ENCODE measurements around the gene MARK2.

MARK2 gene

GRCh38 chr11:63882555-63883242 lies 43.8 kb downstream of the MARK2 start:
- DNase-seq (ENCODE audit: low read depth in 2 of 2), result no peak

DNA sequence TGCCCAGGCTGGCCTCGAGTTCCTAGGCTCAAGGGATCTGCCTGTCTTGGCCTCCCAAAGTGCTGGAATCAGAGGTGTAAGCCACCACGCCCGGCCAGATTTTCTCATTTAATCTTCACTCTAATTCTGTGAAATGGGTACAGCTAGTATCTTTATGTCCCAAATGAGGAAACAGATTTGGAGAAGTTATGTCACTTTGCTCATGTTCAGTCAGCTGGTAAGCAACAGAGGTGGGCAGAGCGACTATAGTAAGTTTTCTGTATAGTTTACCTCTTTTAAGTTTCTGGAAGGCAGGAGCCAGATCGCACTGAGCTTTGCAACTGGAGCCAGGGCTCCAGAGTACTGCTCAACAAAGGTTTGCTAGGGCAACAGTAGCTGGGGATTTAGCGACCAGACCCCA lies 44.9 kb downstream of the MARK2 start:
- DNase-seq (ENCODE audit: low read depth in 2 of 2), result no peak

DNA sequence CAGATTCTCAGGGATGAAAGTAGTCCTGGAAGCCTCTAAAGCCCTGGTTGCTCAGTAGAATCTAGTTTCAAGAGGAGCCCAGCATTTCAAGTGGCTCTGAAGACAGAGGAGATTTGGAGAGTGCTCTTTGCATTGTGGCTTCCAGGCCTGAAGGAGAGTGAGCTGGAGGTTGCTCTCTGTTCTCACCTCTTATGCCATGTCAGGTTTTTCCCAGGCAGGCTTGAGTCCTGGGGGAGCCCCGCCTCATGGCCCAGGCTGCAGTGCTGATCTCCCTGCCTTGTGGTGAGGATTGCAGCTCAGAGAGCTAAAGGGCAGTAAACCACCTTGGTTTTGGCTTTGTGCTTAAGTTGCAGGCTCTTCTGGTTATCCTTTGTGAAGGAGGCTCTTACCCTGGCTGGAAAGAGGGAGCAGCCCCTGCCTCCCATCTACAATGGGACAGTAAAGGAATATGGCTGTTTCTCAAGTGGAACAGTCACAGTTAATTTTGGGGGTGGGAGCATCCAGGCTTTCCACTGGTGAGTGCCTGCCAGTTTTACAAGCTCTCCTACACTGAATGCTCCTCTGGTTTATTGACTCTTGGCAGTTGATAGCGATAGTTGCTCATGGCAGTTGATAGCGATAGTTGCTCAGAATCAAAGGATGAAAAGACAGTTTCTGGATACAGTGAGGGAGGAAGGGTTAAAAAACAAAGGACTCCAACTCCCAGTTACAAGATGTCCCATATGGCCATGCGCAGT lies 45.5 kb downstream of the MARK2 start:
- DNase-seq (ENCODE audit: low read depth in 2 of 2), result no peak

GRCh38 chr11:63887386-63887999 lies 48.6 kb downstream of the MARK2 start:
- DNase-seq (ENCODE audit: low read depth in 2 of 2), result no peak

DNA sequence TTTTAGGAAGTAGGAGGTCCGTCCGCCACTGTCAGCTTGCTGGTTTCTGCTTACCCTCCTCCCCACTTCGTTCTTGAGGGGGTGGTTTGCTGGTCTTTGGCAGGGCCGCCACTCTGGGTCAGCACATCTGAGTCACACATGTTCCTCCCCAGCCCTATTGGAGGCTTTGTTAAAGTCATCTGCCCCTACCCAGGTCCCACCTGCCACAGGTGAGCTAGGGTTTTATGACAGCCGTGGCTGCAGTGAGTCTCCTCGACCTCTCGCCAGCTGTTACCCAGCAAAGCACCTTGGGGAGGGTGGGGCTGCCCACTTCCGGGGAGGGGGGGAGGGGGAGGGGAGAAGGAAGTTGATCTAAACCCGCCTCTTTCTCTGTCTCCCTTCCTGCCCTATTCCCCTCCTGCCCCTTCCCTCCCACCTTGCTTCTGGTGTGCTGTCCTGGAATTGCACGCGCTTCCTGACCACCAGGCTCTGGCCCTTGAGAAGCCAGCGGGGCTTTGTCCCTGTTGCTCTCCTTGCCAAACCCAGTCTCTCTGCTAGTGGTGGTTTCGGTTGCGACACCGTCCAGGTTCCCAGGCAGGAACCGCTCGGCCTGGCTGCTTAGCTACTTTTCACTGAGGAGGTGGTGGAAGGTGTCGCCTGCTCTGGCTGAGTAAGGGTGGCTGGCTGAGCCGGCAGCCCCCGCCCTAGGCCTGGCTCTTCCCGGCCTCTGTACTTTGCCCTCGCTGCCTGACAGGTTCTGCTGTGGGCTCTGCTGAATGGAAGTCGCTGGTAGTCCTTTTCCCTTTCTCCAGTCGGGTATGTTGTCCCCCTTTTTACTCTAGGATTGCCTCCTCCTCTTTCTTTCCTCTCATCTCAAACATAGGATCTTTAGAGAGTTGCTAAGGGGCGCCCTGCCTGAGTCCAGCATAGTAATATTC lies 49.5 kb downstream of the MARK2 start:
- peak; percentile 46 to 60 for DNase-seq (ENCODE audit: low read depth in 2 of 2)

DNA sequence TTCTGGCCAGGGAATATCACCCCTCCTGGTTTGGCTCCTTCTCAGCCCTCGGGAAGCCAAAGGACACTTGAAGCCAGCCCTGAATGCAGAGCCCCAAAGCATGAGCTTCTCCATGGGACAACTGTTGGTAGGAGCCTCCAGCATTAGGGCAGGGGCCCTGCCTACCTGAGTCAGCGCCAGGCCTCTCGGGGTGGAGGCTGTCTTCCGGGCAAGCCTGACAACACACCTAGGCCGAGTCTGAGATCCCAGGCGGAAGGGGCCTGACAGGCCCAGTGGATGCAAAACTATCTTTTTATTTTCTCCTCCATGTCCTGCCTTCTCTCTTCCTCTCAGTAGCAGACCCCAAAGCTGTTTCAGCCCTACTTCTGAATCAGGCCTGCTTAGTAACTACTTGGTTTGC lies 50.4 kb downstream of the MARK2 start:
- no peak for DNase-seq (ENCODE audit: low read depth in 2 of 2)

DNA sequence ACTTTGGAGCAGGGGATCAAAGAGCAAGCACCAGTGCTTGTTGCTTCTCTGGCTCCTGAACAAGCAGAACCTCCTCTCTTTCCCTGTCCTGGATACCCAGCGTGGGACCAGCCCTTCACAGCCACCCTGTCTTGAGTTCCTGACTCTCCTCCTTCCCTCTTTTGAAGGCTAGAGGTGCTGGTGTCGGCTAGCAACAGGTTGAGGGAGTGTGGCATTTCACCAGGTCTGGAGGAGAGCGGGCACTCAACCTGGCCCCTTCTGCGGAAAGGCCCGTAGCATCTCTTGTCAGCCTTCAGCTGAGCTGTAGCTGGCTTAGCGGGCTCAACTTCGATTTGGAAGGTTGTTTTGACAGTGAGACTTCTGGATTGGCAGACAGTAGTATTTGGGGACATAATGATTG lies 51.5 kb downstream of the MARK2 start:
- DNase-seq (ENCODE audit: low read depth in 2 of 2), result no peak

DNA sequence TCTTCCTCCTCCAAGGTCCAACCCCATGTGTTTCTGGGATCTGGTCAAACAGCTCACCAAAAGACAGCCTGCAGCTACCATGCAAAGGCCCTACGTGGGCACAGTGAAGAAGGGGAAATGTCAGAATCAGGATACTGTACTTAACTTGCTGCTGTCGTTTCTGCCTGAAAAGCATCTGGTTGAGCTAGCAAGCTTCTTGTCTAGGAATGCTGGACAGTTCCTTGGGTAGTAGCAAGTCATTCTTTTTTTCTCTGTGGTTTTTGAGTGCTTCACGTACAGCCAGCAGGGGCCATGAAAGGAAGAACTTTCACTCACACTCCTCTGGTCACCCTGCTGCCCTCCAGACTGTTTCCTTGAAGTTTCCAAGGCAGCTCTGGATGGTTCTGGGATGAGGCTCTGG lies 53.3 kb downstream of the MARK2 start:
- DNase-seq (ENCODE audit: low read depth in 2 of 2), result no peak

- no peak for DNase-seq (ENCODE audit: low read depth in 2 of 2)
These were observed 54.4 kb downstream of the MARK2 start for GRCh38 chr11:63893355-63893754.

DNA sequence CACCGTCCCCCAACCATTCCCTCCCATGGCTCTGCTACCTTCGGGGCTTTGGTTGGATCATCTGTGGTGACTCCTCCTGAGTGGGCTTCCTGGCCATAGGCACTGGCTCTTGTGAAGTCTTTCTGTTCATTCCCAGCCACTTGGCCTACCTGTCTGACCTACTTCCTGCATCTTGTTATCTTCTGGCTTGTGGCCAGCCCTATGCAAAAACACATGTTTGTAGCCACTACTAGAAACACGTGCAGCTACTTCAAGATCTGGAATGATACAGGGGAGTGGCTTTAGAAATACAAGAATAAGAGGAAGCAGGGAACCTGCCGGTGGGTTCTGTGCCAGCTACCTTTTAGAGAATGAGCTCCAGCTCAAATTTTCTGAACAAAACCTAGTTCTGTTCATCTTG lies 57.2 kb downstream of the MARK2 start:
- no peak for DNase-seq (ENCODE audit: low read depth in 2 of 2)

DNA sequence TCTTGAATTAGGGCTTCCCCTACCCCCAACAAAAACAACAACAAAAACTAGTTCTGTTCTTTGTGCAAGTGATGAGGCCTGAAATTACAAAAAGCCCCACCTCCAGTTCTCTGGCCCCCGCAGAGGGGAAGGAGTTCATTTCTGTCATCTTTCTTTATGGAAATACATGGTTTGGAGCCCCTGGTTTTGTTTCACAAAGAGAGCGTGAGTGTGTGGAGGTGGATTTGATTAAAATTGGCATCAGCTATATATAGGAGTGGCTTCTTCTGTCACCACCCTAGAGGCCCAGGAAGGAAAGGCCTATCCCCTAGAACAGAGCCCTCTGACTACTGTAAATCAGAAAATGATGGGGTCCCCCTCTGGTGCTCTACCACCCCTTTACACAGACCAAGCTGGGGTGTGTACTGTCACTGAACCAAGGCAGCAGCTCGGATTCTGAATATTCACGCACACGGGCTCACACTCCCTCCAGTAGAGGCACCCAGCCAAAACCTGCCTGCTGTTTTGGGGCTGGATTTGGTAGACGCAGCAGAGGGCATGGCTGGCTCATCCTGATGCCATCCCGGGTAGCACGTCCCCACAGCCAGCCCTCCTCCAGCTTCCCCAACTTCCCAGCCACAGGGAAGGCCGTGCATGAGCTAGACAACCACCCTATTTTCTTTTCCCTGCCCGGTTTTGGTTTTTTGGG lies 58.7 kb downstream of the MARK2 start:
- no peak for DNase-seq (ENCODE audit: low read depth in 2 of 2)

DNA sequence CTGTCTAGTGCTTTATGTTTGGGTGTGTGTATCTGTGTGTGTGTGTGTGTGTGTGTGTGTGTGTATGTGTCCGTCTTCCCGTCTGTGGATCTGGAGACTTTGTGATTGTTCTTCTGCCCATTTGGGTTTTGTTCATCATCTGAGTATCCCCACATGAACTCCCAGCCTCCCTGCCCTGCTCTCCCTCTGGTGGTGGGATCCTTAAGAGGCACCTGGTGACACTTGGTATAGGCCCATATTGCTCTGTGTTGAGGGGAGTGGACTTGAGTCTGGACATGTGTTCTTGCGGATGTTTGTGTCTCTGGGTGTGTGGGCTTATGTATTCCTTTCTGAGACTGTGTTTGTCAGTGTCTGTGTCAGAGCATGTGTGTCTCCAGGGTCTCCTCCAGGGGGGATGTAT lies 62.8 kb downstream of the MARK2 start:
- DNase-seq (ENCODE audit: low read depth in 2 of 2), result no peak

GRCh38 chr11:63903884-63904283 lies 65.0 kb downstream of the MARK2 start:
- no peak for DNase-seq (ENCODE audit: low read depth in 2 of 2)

GRCh38 chr11:63904743-63905142 lies 65.8 kb downstream of the MARK2 start:
- DNase-seq (ENCODE audit: low read depth in 2 of 2), result no peak

DNA sequence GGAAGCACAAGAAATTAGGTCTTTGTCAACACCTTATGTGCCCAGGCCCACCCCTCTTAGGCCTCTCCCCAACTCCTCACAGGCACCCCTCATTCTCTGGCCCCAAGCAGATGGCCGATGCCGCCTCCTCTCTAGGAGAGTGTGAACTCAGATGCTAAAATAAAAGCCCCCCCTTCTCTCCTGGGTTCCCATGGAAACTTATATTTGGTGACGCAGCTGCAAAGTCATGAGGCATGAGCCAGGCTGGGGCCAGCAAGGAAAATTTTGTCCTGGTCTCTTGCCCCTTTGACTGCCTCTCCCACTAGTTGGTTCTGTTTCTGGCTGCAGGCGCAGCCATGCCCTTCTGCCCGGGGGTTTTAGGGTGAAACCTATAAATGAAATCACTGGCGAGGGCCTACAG lies 66.3 kb downstream of the MARK2 start:
- no peak for DNase-seq (ENCODE audit: low read depth in 2 of 2)

GRCh38 chr11:63906087-63906486 lies 67.2 kb downstream of the MARK2 start:
- DNase-seq (ENCODE audit: low read depth in 2 of 2), result no peak

- peak in 1 of 2 donors; percentile 29 for DNase-seq (ENCODE audit: low read depth in 2 of 2)
These were observed 67.7 kb downstream of the MARK2 start for GRCh38 chr11:63906585-63906984.

DNA sequence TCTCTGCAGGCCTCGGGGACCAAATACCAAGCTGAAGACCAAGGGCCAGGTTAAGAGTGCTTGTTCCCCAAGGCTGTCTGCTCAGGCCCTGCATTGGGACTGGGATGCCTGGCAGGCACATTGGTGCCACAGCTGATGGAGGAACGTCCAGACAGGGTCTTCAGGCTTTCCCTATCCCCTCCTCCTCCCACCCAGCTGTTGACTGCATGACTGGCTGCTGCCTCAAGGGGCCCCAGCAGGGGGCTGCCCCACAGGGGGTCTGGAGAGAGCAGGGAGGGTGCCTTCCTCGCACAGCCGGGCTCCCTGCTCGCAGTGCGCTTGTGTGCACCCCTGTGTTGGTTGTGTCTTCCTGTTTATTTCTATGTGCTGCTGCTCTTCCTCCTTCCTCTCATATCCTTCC lies 68.2 kb downstream of the MARK2 start:
- no peak for DNase-seq (ENCODE audit: low read depth in 2 of 2)

GRCh38 chr11:63907808-63908530 lies 69.1 kb downstream of the MARK2 start:
- DNase-seq (ENCODE audit: low read depth in 2 of 2), result no peak

DNA sequence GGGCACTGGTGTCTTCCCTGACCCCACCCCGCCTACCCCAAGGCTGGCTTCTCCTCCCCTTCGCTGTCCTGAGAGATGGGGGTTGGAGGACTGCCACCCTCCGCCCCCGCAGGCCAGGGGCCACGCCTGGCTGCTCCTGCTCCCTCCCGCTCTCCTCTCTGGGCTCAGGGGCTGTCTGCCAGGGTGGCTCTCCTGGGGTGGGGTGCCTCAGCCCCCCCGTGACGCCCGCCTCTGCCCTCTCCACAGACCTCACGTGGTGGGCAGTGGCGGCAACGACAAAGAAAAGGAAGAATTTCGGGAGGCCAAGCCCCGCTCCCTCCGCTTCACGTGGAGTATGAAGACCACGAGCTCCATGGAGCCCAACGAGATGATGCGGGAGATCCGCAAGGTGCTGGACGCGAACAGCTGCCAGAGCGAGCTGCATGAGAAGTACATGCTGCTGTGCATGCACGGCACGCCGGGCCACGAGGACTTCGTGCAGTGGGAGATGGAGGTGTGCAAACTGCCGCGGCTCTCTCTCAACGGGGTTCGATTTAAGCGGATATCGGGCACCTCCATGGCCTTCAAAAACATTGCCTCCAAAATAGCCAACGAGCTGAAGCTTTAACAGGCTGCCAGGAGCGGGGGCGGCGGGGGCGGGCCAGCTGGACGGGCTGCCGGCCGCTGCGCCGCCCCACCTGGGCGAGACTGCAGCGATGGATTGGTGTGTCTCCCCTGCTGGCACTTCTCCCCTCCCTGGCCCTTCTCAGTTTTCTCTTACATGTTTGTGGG lies 69.9 kb downstream of the MARK2 start:
- no peak for DNase-seq (ENCODE audit: low read depth in 2 of 2)
